GM12865 (cell line): ENCODE results near the gene FOXO6.

Source experiments
- DNase-seq: peaks from one replicate; pipeline ENCODE4 v3.0.0; 2010; ENCODE audit warnings: low read depth
- H3K4me3 ChIP-seq: 2 replicates; pipeline ENCODE4 v1.5.1; 2011; ENCODE audit warnings: mild to moderate bottlenecking, low read depth, low read length, control low read depth
- CTCF ChIP-seq: IDR thresholded peaks from 2 replicates; pipeline ENCODE4 v1.5.1; 2011; ENCODE audit warnings: low read length, control low read depth, low read depth, inconsistent platforms; ENCODE audit not compliant: insufficient read depth; ENCODE audit errors: missing control alignments

The FOXO6 gene

GRCh38 chr1:41360786-41361494 lies at the start of gene FOXO6:
FOXO6 (plus strand) TSS chr1:41361434.
- DNase-seq = peak; percentile 95
- H3K4me3 ChIP-seq = peak within 1 kb of the TSS; percentile 34
- peak; percentile 32 for TF ChIP-seq CTCF

GRCh38 chr1:41312991-41313645 lies 48.1 kb upstream of the FOXO6 start:
- no peak for TF ChIP-seq CTCF
- no peak overlapping the region for H3K4me3 ChIP-seq
- no peak for DNase-seq

- TF ChIP-seq CTCF = peak; percentile 66
- H3K4me3 ChIP-seq = no peak overlapping the region
- DNase-seq = peak; percentile 42
These were observed 47.5 kb upstream of the FOXO6 start for GRCh38 chr1:41313661-41314131.

- no peak overlapping the region for H3K4me3 ChIP-seq
- DNase-seq = no peak
- no peak for TF ChIP-seq CTCF
These were observed 46.7 kb upstream of the FOXO6 start for GRCh38 chr1:41314376-41315145.

GRCh38 chr1:41315146-41315822 lies 46.0 kb upstream of the FOXO6 start:
- no peak overlapping the region for H3K4me3 ChIP-seq
- no peak for TF ChIP-seq CTCF
- DNase-seq = no peak

- H3K4me3 ChIP-seq = no peak overlapping the region
- TF ChIP-seq CTCF = no peak
- no peak for DNase-seq
These were observed 45.4 kb upstream of the FOXO6 start for GRCh38 chr1:41315871-41316270.
